Measurements from ENCODE around the gene PRDM11. TPM values are rescaled to one million over a fixed set of nuclear protein-coding genes. Genes with fewer than 3 reads are reported as not detected.

The PRDM11 gene
- polyA plus RNA-seq, 2 donors: 2.5 to 2.6 TPM

DNA sequence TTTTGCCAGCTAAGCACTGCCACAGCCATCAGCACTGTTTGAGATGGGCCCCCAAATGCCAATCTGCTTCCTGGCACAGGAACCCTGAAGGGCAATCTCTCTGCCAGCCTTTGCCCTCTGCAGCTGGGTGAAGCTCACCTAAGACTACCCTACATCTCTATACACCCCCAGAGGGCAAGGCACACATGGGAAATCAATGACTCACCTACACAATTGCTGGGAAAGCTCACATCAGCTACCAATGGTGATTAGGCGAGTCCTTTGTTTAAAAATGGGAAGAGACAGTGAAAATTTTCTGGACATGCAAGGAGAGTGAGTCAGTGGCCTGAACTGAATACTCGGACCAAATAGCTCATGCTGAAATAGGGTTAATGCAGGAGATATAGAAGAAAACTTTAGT, 12.6 kb upstream of the PRDM11 start:
- no peak overlapping the region for H3K4me3 ChIP-seq (ENCODE audit: low read depth in 1 of 2, low read length in 2 of 2)
- 75% methylated on average over 2 of the region's 2 CpGs for WGBS, 2 donors
- H3K36me3 ChIP-seq (ENCODE audit: control insufficient read depth in 2 of 2, insufficient read depth in 2 of 2, low read length in 1 of 2): no peaks in the 10 kb centered on the region
- no peak overlapping the region for H3K27ac ChIP-seq (ENCODE audit: low read depth in 2 of 2, low read length in 1 of 2)
- no peaks in the 10 kb centered on the region for H3K27me3 ChIP-seq (ENCODE audit: control insufficient read depth in 1 of 2, insufficient read depth in 2 of 2, low read length in 2 of 2)
- no peaks in the 10 kb centered on the region for H3K4me1 ChIP-seq (ENCODE audit: control insufficient read depth in 2 of 2, insufficient read depth in 2 of 2, low read length in 1 of 2)
- H3K9me3 ChIP-seq (ENCODE audit: control insufficient read depth in 2 of 2, insufficient read depth in 1 of 2, low read depth in 1 of 2, low read length in 1 of 2): no peaks in the 10 kb centered on the region

DNA sequence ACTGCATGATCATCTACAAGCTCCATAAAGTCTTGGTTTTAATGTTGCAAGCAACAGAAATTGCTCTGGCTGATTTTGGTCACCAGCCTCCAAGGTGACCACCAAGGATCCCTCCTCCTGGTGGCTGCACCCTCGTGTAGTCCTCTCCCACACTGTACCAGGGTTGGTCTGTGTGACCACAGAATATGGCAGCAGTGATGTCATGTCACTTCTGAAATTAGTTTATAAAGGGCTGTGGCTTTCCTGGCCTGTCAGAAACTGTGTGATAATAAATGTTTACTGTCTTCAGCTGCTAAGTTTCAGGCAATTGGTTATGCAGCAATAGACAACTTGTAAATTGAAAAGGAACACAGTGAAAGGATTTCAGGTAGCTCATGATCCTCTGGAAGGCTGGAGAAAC, 5.3 kb upstream of the PRDM11 start:
- Histone ChIP-seq H3K4me3 (ENCODE audit: low read depth in 1 of 2, low read length in 2 of 2) (no peak overlapping the region), H3K9me3 (ENCODE audit: control insufficient read depth in 2 of 2, insufficient read depth in 1 of 2, low read depth in 1 of 2, low read length in 1 of 2) (no peaks in the 10 kb centered on the region), H3K4me1 (ENCODE audit: control insufficient read depth in 2 of 2, insufficient read depth in 2 of 2, low read length in 1 of 2) (no peaks in the 10 kb centered on the region), H3K27me3 (ENCODE audit: control insufficient read depth in 1 of 2, insufficient read depth in 2 of 2, low read length in 2 of 2) (no peaks in the 10 kb centered on the region), H3K27ac (ENCODE audit: low read depth in 2 of 2, low read length in 1 of 2) (no peak overlapping the region), H3K36me3 (ENCODE audit: control insufficient read depth in 2 of 2, insufficient read depth in 2 of 2, low read length in 1 of 2) (no peaks in the 10 kb centered on the region)
- 24 to 44% methylated on average over 1 of the region's 1 CpG for WGBS, 2 donors

- Histone ChIP-seq H3K9me3 (ENCODE audit: control insufficient read depth in 2 of 2, insufficient read depth in 1 of 2, low read depth in 1 of 2, low read length in 1 of 2) (no peaks in the 10 kb centered on the region), H3K27ac (ENCODE audit: low read depth in 2 of 2, low read length in 1 of 2) (no peak overlapping the region), H3K27me3 (ENCODE audit: control insufficient read depth in 1 of 2, insufficient read depth in 2 of 2, low read length in 2 of 2) (no peaks in the 10 kb centered on the region), H3K36me3 (ENCODE audit: control insufficient read depth in 2 of 2, insufficient read depth in 2 of 2, low read length in 1 of 2) (no peaks in the 10 kb centered on the region), H3K4me3 (ENCODE audit: low read depth in 1 of 2, low read length in 2 of 2) (no peak overlapping the region), H3K4me1 (ENCODE audit: control insufficient read depth in 2 of 2, insufficient read depth in 2 of 2, low read length in 1 of 2) (no peaks in the 10 kb centered on the region)
- 68 to 71% methylated on average over 2 of the region's 2 CpGs for WGBS, 2 donors
These were observed 4.8 kb upstream of the PRDM11 start for GRCh38 chr11:45141631-45142030.

- Histone ChIP-seq H3K4me1 (ENCODE audit: control insufficient read depth in 2 of 2, insufficient read depth in 2 of 2, low read length in 1 of 2) (no peaks in the 10 kb centered on the region), H3K27me3 (ENCODE audit: control insufficient read depth in 1 of 2, insufficient read depth in 2 of 2, low read length in 2 of 2) (no peaks in the 10 kb centered on the region), H3K4me3 (ENCODE audit: low read depth in 1 of 2, low read length in 2 of 2) (no peak overlapping the region), H3K36me3 (ENCODE audit: control insufficient read depth in 2 of 2, insufficient read depth in 2 of 2, low read length in 1 of 2) (no peaks in the 10 kb centered on the region), H3K27ac (ENCODE audit: low read depth in 2 of 2, low read length in 1 of 2) (no peak overlapping the region), H3K9me3 (ENCODE audit: control insufficient read depth in 2 of 2, insufficient read depth in 1 of 2, low read depth in 1 of 2, low read length in 1 of 2) (no peaks in the 10 kb centered on the region)
- 55 to 64% methylated on average over 4 of the region's 4 CpGs for WGBS, 2 donors
These were observed 4.0 kb upstream of the PRDM11 start for GRCh38 chr11:45142241-45143055.

GRCh38 chr11:45143494-45143893, 2.9 kb upstream of the PRDM11 start:
- Histone ChIP-seq H3K27ac (ENCODE audit: low read depth in 2 of 2, low read length in 1 of 2) (no peak overlapping the region), H3K4me1 (ENCODE audit: control insufficient read depth in 2 of 2, insufficient read depth in 2 of 2, low read length in 1 of 2) (peaks cover 0 to 3% of the 10 kb centered on the region in 2 donors), H3K27me3 (ENCODE audit: control insufficient read depth in 1 of 2, insufficient read depth in 2 of 2, low read length in 2 of 2) (no peaks in the 10 kb centered on the region), H3K9me3 (ENCODE audit: control insufficient read depth in 2 of 2, insufficient read depth in 1 of 2, low read depth in 1 of 2, low read length in 1 of 2) (no peaks in the 10 kb centered on the region), H3K36me3 (ENCODE audit: control insufficient read depth in 2 of 2, insufficient read depth in 2 of 2, low read length in 1 of 2) (no peaks in the 10 kb centered on the region), H3K4me3 (ENCODE audit: low read depth in 1 of 2, low read length in 2 of 2) (no peak overlapping the region)
- 93 to 98% methylated on average over 2 of the region's 2 CpGs for WGBS, 2 donors

DNA sequence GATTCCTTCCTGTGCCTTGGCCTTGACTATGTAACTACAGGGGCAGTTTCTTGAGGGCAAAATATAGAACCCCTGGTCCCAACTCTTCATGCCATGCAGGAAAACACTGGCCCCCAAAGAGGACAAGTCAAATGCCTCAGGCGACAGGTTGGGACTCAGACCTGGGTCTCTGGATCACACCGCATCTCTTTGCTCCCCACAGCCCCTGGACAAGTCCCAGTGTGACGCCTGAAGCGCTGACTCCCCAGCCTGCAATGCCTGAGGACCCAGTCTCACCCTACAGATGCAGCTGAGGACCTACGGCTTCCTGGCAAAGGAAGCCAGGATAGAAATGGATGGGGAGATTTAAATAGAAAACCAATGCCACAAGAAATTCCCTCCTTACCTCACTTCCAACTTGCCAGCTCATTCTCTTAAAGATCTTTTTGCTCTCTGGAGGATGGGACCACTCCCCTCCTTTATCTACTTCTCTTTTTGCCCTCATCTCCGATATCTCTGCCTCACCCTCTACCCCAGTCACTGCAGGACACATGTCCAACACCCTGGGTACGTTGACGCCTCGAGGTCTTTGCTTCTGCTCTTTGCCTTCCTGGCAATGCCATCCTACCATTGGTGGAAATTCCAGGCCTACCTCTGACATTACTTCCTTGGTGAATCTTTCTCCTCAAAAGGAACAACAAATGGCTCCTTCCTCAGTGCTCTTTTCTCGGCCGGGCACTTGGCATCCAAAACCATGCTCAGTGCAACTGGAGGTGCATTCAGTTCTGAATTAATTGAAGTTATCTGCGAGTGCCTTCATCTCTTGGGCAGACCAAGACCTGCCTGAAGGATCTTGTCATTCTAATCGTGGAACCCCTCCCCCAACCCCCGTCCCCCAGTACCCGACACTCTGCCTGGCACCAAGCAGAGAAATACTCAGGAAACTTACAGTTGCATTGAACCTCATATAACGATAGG, 2.0 kb upstream of the PRDM11 start:
- peaks cover 0 to 3% of the 10 kb centered on the region in 2 donors for H3K4me1 ChIP-seq (ENCODE audit: control insufficient read depth in 2 of 2, insufficient read depth in 2 of 2, low read length in 1 of 2)
- no peaks in the 10 kb centered on the region for H3K27me3 ChIP-seq (ENCODE audit: control insufficient read depth in 1 of 2, insufficient read depth in 2 of 2, low read length in 2 of 2)
- no peak overlapping the region for H3K4me3 ChIP-seq (ENCODE audit: low read depth in 1 of 2, low read length in 2 of 2)
- H3K27ac ChIP-seq (ENCODE audit: low read depth in 2 of 2, low read length in 1 of 2): no peak overlapping the region
- no peaks in the 10 kb centered on the region for H3K9me3 ChIP-seq (ENCODE audit: control insufficient read depth in 2 of 2, insufficient read depth in 1 of 2, low read depth in 1 of 2, low read length in 1 of 2)
- WGBS, 2 donors: 82 to 83% methylated on average over 16 of the region's 16 CpGs
- no peaks in the 10 kb centered on the region for H3K36me3 ChIP-seq (ENCODE audit: control insufficient read depth in 2 of 2, insufficient read depth in 2 of 2, low read length in 1 of 2)

DNA sequence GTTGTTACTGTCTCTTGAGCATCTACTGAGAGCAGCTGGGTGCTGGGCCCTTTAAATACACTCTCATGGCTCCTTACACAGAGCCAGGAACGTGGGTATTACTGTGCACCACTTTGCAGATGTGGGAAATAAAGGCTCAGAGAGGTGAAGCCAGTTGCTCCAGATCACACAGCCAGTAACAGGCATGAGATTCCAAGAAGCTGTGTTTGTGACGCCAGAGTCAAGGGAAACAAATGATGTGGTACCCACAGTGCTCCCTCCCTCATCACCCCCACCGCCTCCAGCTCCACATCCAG, 1.4 kb upstream of the PRDM11 start:
- Histone ChIP-seq H3K36me3 (ENCODE audit: control insufficient read depth in 2 of 2, insufficient read depth in 2 of 2, low read length in 1 of 2) (no peaks in the 10 kb centered on the region), H3K4me3 (ENCODE audit: low read depth in 1 of 2, low read length in 2 of 2) (no peak overlapping the region), H3K27me3 (ENCODE audit: control insufficient read depth in 1 of 2, insufficient read depth in 2 of 2, low read length in 2 of 2) (no peaks in the 10 kb centered on the region), H3K9me3 (ENCODE audit: control insufficient read depth in 2 of 2, insufficient read depth in 1 of 2, low read depth in 1 of 2, low read length in 1 of 2) (no peaks in the 10 kb centered on the region), H3K27ac (ENCODE audit: low read depth in 2 of 2, low read length in 1 of 2) (no peak overlapping the region), H3K4me1 (ENCODE audit: control insufficient read depth in 2 of 2, insufficient read depth in 2 of 2, low read length in 1 of 2) (peaks cover 0 to 3% of the 10 kb centered on the region in 2 donors)
- WGBS, 2 donors: 27 to 42% methylated on average over 3 of the region's 3 CpGs

- Histone ChIP-seq H3K4me1 (ENCODE audit: control insufficient read depth in 2 of 2, insufficient read depth in 2 of 2, low read length in 1 of 2) (peaks cover 0 to 3% of the 10 kb centered on the region in 2 donors), H3K27ac (ENCODE audit: low read depth in 2 of 2, low read length in 1 of 2) (peak overlapping the region in 1 of 2 donors; percentile 93), H3K27me3 (ENCODE audit: control insufficient read depth in 1 of 2, insufficient read depth in 2 of 2, low read length in 2 of 2) (no peaks in the 10 kb centered on the region), H3K4me3 (ENCODE audit: low read depth in 1 of 2, low read length in 2 of 2) (peak overlapping the region; percentile 56 to 70), H3K36me3 (ENCODE audit: control insufficient read depth in 2 of 2, insufficient read depth in 2 of 2, low read length in 1 of 2) (no peaks in the 10 kb centered on the region), H3K9me3 (ENCODE audit: control insufficient read depth in 2 of 2, insufficient read depth in 1 of 2, low read depth in 1 of 2, low read length in 1 of 2) (no peaks in the 10 kb centered on the region)
- 29 to 37% methylated on average over 23 of the region's 23 CpGs for WGBS, 2 donors
These were observed 914 bp upstream of the PRDM11 start for GRCh38 chr11:45145379-45146071.

- 1% methylated on average over 65 to 88 of the region's 88 CpGs for WGBS, 2 donors
- Histone ChIP-seq H3K27ac (ENCODE audit: low read depth in 2 of 2, low read length in 1 of 2) (peak overlapping the region; percentile 93 to 95), H3K4me1 (ENCODE audit: control insufficient read depth in 2 of 2, insufficient read depth in 2 of 2, low read length in 1 of 2) (peaks cover 0 to 3% of the 10 kb centered on the region in 2 donors)
These were observed 734 bp downstream of the PRDM11 start for GRCh38 chr11:45147017-45147728.

More at GRCh38 chr11:45147017-45147728, 734 bp downstream of the PRDM11 start:
- no peaks in the 10 kb centered on the region for H3K36me3 ChIP-seq (ENCODE audit: control insufficient read depth in 2 of 2, insufficient read depth in 2 of 2, low read length in 1 of 2)
- H3K27me3 ChIP-seq (ENCODE audit: control insufficient read depth in 1 of 2, insufficient read depth in 2 of 2, low read length in 2 of 2): no peaks in the 10 kb centered on the region
- H3K4me3 ChIP-seq (ENCODE audit: low read depth in 1 of 2, low read length in 2 of 2): peak overlapping the region; percentile 70 to 72
- no peaks in the 10 kb centered on the region for H3K9me3 ChIP-seq (ENCODE audit: control insufficient read depth in 2 of 2, insufficient read depth in 1 of 2, low read depth in 1 of 2, low read length in 1 of 2)

Measured in esophagus (tissue), 2 donors.